ENCODE measurements around the gene SLC2A9. TPM values are rescaled to one million over a fixed set of nuclear protein-coding genes. Genes with fewer than 3 reads are reported as not detected.

The SLC2A9 gene
- total and polyA plus RNA-seq, 2 donors (not counting 3 experiments of a cell fraction or from before 2014, with no cell fraction given), result 1.6 to 1.8 TPM

DNA sequence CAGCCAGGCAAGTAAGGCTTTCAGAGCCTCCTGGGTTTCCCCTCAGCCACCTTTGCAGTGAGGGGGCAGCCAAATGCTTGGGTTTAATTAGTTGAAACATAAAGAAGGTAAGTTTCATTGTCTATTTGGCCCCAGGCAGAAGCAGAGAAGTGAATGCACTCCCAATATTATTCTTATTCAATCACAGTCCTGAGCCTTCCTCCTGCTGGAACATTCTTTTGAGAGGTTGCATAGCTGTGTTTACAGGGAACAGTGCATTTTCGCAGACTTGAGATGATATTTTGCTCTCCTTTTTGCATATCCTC, 13.9 kb downstream of the SLC2A9 start:
- FAIRE-seq (no peak), DNase-seq (ENCODE audit: low read depth, low spot score) (no peak)
- BruUV-seq (replicated peaks), result no TSS peak
- Histone ChIP-seq H3K27me3 (ENCODE audit: control insufficient read depth in 2 of 2, insufficient read depth in 2 of 2, low read length in 2 of 2) (no peaks in the 10 kb centered on the region), H2AFZ (ENCODE audit: low read depth, low read length) (no peak overlapping the region), H3K4me3 (replicated peaks in 1 of 3; ENCODE audit: insufficient read depth in 1 of 3, low read depth in 1 of 3, low read length in 3 of 3) (no peak overlapping the region), H3K4me2 (ENCODE audit: insufficient read depth, low read length) (no peak overlapping the region), H3K27ac (ENCODE audit: insufficient read depth, low read depth, low read length) (no peak overlapping the region), H3K4me1 (ENCODE audit: control insufficient read depth, extremely low read depth, insufficient read depth, low read length) (peaks cover 20% of the 10 kb centered on the region), H3K9me1 (replicated peaks; ENCODE audit: control insufficient read depth, extremely low read depth, insufficient read depth, low read length) (no peaks in the 10 kb centered on the region), H3K79me2 (ENCODE audit: control insufficient read depth, insufficient read depth, low read length) (no peaks in the 10 kb centered on the region), H3K36me3 (ENCODE audit: control insufficient read depth in 2 of 2, extremely low read depth in 1 of 2, insufficient read depth in 2 of 2, low read length in 2 of 2) (no peaks in the 10 kb centered on the region), H4K20me1 (replicated peaks; ENCODE audit: control insufficient read depth, extremely low read depth, insufficient read depth, low read length) (no peaks in the 10 kb centered on the region), H3K9me3 (replicated peaks; ENCODE audit: control insufficient read depth, insufficient read depth, low read length) (no peaks in the 10 kb centered on the region), H3K9ac (replicated peaks; ENCODE audit: extremely low read depth, insufficient read depth, low read length) (no peak overlapping the region)
- ChIA-PET CTCF (interaction anchor here (1.0 to 2.8 kb wide), 8 partner anchors 8 to 475 kb away, joined by 3 to 19 read pairs (median 4); no protein-coding TSS in a partner anchor), POLR2A (no interaction called here)
- dilution Hi-C loops (cut with MboI; ENCODE audit: extremely low pct_ligation_motif_present, low sequenced_read_pairs), result no loop called here
- intact Hi-C loops (cut with micrococcal nuclease), result no loop called here
- TF ChIP-seq FOS (IDR thresholded peaks at IDR 0.05; ENCODE audit: borderline replicate concordance, insufficient read depth, low read length) (no peak), MAX (IDR thresholded peaks at IDR 0.05; ENCODE audit: insufficient read depth, insufficient read length) (no peak), GATA2 (IDR thresholded peaks at IDR 0.05; ENCODE audit: insufficient read depth, insufficient read length, low read depth, low read length) (no peak), JUN (IDR thresholded peaks at IDR 0.05; ENCODE audit: borderline replicate concordance, insufficient read depth, insufficient read length, low read depth) (no peak), POLR2AphosphoS5 (IDR thresholded peaks at IDR 0.05; ENCODE audit: insufficient read depth, low read depth, low read length) (no peak), POLR2A (IDR thresholded peaks at IDR 0.05; ENCODE audit: low read depth, low read length) (no peak), EZH2 (IDR thresholded peaks at IDR 0.05; ENCODE audit: borderline replicate concordance, low read depth, low read length, severe bottlenecking) (no peak), MYC (IDR thresholded peaks at IDR 0.05; ENCODE audit: low read depth, low read length) (no peak)
- TF ChIP-seq, protein P1, sequence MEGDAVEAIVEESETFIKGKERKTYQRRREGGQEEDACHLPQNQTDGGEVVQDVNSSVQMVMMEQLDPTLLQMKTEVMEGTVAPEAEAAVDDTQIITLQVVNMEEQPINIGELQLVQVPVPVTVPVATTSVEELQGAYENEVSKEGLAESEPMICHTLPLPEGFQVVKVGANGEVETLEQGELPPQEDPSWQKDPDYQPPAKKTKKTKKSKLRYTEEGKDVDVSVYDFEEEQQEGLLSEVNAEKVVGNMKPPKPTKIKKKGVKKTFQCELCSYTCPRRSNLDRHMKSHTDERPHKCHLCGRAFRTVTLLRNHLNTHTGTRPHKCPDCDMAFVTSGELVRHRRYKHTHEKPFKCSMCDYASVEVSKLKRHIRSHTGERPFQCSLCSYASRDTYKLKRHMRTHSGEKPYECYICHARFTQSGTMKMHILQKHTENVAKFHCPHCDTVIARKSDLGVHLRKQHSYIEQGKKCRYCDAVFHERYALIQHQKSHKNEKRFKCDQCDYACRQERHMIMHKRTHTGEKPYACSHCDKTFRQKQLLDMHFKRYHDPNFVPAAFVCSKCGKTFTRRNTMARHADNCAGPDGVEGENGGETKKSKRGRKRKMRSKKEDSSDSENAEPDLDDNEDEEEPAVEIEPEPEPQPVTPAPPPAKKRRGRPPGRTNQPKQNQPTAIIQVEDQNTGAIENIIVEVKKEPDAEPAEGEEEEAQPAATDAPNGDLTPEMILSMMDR (IDR thresholded peaks at IDR 0.05; ENCODE audit: extremely low read depth in 1 of 2, insufficient read depth in 1 of 2, low read depth in 1 of 2, low read length in 2 of 2), result no peak
